Stimulated activated memory B cell treated with anti-CD40 and anti-IgM and Interleukin-4, amounts not matched to agents 10 μg/mL and 1 μg/mL and 100 μg/mL, for 72 hours (primary cell): ENCODE data around the gene NRBF2.
"Not testable (repeated sequence)": the region's sequence is repeated elsewhere in the genome, so short reads cannot be mapped to it uniquely, and the experiment has no call there.

Experiments used
- ATAC-seq: fragments of 150-1000 bp; cut with Tn5 transposase; 2 replicates; pipeline ENCODE4 v1.10.0; 2021
- H3K27ac Mint-ChIP-seq: one replicate; pipeline ENCODE4 v1.8.0; 2022; ENCODE audit warnings: mild to moderate bottlenecking, mixed read lengths
- H3K27me3 Mint-ChIP-seq: one replicate; pipeline ENCODE4 v1.8.0; 2022; ENCODE audit warnings: mixed read lengths
- H3K36me3 Mint-ChIP-seq: one replicate; pipeline ENCODE4 v1.8.0; 2022; ENCODE audit warnings: mixed read lengths
- H3K4me1 Mint-ChIP-seq: one replicate; pipeline ENCODE4 v1.8.0; 2022; ENCODE audit warnings: mixed read lengths
- H3K4me3 Mint-ChIP-seq: one replicate; pipeline ENCODE4 v1.8.0; 2022; ENCODE audit warnings: mild to moderate bottlenecking, moderate library complexity, mixed read lengths
- H3K9me3 Mint-ChIP-seq: one replicate; pipeline ENCODE4 v1.8.0; 2022; ENCODE audit warnings: mixed read lengths

Gene NRBF2

DNA sequence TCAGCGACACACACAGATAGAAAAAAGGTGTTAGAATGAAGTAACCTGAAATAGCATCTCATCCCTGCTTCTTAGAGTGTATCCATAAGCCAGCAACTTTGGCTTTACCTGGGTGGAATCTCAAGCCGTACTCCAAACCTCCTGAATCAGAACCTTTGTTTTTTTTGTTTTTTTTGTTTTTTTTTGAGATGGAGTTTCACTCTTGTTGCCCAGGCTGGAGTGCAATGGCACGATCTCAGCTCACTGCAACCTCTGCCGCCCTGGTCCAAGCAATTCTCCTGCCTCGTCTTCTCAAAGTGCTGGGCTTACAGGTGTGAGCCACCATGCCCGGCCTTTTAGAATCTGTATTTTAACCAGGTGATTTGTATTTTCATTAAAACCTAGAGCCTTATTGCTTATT, 9.0 kb downstream of the NRBF2 start:
- peaks cover 59% of the 10 kb centered on the region for H3K4me1 Mint-ChIP-seq
- H3K27me3 Mint-ChIP-seq = no peaks in the 10 kb centered on the region
- no peak overlapping the region for H3K27ac Mint-ChIP-seq
- peaks cover 32% of the 10 kb centered on the region for H3K36me3 Mint-ChIP-seq
- no peaks in the 10 kb centered on the region for H3K9me3 Mint-ChIP-seq
- ATAC-seq = no peak
- no peak overlapping the region for H3K4me3 Mint-ChIP-seq

DNA sequence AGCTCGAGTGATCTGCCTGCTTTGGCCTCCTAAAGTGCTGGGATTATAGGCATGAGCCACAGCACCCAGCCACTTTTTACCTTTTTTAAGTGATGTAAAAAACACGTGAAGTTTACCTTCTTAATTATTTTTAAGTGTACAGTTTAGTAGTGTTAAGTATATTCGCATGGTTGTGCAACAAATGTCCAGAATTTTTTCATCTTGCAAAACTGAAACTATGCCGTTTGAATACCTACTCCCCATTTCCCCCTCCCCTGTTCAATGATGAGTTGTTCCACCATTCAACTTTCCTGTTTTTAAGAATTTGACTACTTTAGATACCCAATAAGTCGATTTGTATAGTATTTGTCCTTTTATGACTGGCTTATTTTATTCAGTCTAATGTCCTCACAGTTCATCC, 10.9 kb downstream of the NRBF2 start:
- Mint-ChIP-seq H3K4me1 (peaks cover 51% of the 10 kb centered on the region), H3K36me3 (peaks cover 27% of the 10 kb centered on the region), H3K27ac (peak overlapping the region; percentile 69), H3K4me3 (no peak overlapping the region), H3K27me3 (no peaks in the 10 kb centered on the region), H3K9me3 (no peaks in the 10 kb centered on the region)
- ATAC-seq = no peak

DNA sequence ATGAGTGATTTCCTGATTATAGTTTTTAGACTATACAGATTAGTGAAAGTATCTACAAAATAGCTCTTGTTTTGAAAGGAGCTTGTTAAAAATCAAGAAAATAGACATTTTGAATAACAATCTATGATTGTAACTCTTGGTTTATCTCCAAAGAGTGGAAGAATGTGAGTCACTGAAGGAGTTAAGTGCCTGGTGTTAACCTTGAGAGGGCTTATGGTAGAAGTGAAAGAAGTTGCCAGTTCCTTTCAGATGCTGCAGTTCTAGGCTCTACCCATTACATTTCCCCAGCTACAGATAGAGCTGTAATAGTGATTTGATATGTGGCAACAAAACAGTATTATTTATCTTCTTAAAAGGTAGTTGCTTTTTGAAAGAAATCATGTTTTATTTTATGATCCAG, 12.7 kb downstream of the NRBF2 start:
- ATAC-seq = no peak
- Mint-ChIP-seq H3K27me3 (no peaks in the 10 kb centered on the region), H3K36me3 (peaks cover 37% of the 10 kb centered on the region), H3K9me3 (no peaks in the 10 kb centered on the region), H3K4me3 (no peak overlapping the region), H3K4me1 (peaks cover 45% of the 10 kb centered on the region), H3K27ac (no peak overlapping the region)

DNA sequence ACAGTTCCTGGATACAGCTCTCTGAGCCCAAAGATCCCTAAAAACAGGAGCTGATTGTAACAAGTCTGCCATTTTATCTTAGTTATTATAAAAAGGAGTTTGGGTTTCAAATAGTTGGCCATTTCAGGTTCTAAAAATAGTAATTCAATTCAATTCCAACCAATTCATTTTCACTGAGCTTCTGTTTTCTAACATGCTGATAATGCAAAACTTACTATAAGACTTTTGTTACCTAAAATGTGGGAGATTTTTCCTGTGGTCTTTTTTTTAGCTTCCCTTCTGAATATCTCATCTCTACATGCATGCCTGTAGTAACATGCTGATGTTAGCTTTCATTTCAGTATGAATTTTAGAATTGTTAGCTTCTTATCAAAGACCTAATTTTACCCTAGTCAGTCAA, 13.4 kb downstream of the NRBF2 start:
- Mint-ChIP-seq H3K27ac (no peak overlapping the region), H3K27me3 (no peaks in the 10 kb centered on the region), H3K4me3 (no peak overlapping the region), H3K4me1 (peaks cover 49% of the 10 kb centered on the region), H3K36me3 (peaks cover 37% of the 10 kb centered on the region), H3K9me3 (no peaks in the 10 kb centered on the region)
- no peak for ATAC-seq

DNA sequence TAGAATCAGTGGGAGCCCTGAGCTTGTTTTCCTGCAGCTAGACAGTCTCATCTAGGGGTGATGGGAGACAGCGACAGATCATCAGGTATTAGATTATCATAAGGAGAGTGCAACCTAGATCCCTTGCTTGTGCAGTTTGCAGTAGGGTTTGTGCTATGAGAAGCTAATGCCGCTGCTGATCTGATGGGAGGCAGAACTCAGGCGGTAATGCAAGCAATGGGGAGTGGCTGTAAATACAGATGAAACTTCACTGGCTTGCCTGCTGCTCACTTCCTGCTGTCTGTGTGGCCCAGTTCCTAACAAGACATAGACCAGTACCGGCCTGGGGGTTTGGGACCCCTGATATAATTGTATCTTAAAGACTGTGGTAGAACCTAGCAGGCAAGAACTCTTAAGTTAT, 17.6 kb downstream of the NRBF2 start:
- Mint-ChIP-seq H3K4me3 (no peak overlapping the region), H3K27me3 (no peaks in the 10 kb centered on the region), H3K27ac (no peak overlapping the region), H3K4me1 (peaks cover 33% of the 10 kb centered on the region), H3K36me3 (peaks cover 51% of the 10 kb centered on the region), H3K9me3 (no peaks in the 10 kb centered on the region)
- ATAC-seq = no peak

DNA sequence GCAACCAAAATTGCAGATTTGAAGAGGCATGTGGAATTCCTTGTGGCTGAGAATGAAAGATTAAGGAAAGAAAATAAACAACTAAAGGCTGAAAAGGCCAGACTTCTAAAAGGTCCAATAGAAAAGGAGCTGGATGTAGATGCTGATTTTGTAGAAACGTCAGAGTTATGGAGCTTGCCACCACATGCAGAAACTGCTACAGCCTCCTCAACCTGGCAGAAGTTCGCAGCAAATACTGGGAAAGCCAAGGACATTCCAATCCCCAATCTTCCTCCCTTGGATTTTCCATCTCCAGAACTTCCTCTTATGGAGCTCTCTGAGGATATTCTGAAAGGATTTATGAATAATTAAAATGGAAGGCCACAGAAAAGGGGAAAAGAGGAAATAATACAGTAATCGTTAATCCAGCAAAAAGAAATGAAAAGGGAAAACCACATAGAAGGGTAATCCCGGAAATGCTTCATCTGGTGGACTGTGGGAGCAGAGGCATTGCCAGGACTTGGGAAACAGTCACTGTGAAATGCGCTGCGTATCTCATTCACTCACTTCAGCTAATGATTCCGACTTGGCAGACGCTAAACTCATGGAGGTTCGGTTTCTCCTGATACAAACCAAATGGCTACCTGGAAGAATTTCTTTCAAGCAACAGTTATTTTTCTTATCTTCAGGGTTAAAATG, 20.9 kb downstream of the NRBF2 start:
- peaks cover 38% of the 10 kb centered on the region for H3K36me3 Mint-ChIP-seq
- not testable (repeated sequence) for H3K4me3 Mint-ChIP-seq
- H3K4me1 Mint-ChIP-seq = peaks cover 28% of the 10 kb centered on the region

DNA sequence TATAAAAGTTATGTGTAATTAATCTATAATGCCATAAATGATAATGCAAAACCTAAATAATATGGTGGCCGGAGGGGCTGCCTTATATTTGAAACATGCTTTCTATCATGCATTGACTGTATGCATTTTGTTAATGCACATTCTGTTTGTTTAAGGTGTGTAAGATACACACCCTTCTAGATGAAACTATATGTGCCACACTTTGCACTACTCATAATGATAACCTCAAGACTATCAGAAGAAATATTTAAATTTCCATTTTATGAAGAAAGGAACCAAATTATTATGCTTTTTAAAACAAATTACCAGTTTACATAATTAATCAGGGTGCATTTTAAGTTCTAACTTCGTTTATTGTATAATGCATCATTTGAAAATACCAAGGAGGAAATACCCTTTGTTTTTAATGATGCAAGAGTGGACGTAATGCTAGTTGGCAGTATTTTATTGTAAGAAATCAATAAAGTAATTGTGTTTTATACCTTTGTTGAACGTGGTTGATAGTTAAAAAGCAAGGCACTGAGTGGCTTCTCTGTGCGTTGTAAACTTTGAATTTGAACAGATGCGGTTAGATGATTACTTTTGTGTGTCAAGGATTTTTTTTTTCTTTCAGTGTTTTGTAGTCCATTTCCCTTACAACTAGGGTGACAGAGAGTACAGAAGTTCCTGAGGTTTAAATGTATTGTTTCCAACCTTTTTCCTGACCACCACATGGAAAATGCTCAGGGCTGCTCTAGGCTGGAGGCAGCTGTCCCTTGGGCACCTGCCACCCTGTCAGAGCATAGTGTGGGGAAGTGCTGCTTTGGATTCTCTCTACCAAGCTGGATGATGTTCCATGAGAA, 21.6 kb downstream of the NRBF2 start:
- Mint-ChIP-seq H3K27me3 (no peaks in the 10 kb centered on the region), H3K4me1 (peaks cover 28% of the 10 kb centered on the region), H3K4me3 (no peak overlapping the region), H3K36me3 (peaks cover 30% of the 10 kb centered on the region), H3K9me3 (no peaks in the 10 kb centered on the region), H3K27ac (peak overlapping the region; percentile 18)
- ATAC-seq = no peak

More for the DNA sequence above, 20.9 kb downstream of the NRBF2 start:
- not testable (repeated sequence) for ATAC-seq, H3K27ac Mint-ChIP-seq, H3K27me3 Mint-ChIP-seq, H3K9me3 Mint-ChIP-seq

DNA sequence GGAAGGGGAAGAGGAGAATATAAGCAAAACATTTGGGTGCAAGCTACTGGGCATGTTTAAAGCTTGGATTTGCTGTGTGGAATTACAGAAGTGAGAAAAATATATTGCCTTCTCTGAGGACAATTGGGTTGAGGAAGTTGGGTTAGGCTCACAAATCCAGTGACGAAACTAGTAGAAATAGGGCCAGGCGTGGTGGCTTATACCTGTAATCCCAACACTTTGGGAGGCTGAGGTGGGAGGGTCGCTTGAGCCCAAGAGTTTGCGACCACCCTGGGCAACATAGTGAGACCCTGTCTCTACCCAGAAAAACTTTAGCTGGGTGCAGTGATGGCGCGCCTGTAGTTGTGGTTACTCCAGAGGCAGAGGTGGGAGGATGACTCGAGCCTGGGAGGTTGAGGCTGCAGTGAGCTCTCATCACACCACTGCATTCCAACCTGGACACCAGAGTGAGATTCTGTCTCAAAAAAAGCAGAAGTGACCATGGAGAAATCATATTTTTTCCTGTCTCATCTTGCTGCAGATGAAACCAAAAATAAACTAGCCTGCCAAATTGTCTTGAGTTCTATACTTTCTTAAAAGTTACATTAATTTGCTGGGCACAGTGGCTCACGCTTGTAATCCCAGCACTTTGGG, 22.4 kb downstream of the NRBF2 start:
- peak overlapping the region; percentile 18 for H3K27ac Mint-ChIP-seq
- H3K27me3 Mint-ChIP-seq = no peaks in the 10 kb centered on the region
- H3K9me3 Mint-ChIP-seq = no peaks in the 10 kb centered on the region
- H3K4me3 Mint-ChIP-seq = no peak overlapping the region
- H3K36me3 Mint-ChIP-seq = peaks cover 25% of the 10 kb centered on the region
- ATAC-seq = no peak
- H3K4me1 Mint-ChIP-seq = peaks cover 28% of the 10 kb centered on the region

DNA sequence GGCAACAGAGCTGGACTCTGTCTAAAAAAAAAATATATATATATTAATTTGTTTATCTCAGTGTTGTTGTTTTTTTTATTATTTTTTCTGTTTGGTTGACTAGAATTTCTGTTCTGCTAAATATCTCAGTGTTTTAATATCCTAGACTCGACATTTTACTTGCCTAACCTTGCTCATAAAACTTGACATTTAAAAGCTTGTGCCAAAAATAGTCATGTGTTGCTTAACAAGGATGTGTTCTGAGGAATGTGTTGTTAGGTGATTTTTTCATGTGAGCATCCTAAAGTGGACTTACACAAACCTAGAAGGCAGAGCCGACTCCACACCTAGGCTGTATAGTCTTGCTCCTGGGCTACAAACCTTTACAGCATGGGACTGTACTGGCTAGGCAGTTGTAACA, 23.1 kb downstream of the NRBF2 start:
- Mint-ChIP-seq H3K4me1 (peaks cover 22% of the 10 kb centered on the region), H3K4me3 (no peak overlapping the region), H3K36me3 (peaks cover 25% of the 10 kb centered on the region), H3K27ac (no peak overlapping the region), H3K27me3 (no peaks in the 10 kb centered on the region), H3K9me3 (no peaks in the 10 kb centered on the region)
- no peak for ATAC-seq

DNA sequence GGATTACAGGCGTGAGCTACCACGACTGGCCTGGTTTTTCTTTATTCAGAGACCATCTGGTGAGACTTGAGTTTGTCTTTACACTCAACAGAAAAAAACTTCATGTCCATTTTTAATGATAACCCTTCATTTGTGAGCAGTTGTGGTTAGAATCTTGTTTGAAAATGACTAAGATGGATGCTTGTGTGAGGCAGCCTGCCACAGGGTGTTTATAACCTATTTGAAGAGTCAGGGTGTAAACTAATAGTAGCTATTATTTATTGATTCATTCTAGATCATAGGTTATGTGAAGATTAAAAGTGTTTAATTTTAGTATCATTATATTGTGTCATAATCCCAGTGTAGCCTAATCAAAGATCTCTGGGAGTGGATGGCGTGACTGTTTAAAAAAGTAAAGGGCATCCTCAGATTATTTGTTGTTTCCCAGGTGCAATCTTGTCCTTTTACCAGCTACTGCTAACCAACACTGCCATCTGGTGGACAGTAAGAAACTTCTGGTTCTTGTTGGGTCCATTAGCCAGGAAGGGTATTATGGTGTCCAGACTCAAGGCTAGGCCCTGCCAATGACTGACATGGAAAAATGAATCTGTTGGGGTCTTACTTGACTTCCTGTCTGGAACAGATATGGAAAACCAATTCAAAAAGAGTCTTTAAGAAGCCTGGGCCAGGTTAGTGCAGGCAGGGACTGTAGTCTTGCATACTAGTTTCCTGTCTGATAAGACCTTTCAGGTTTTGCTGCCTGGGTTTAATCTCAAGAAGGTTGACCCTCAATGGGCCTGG, 24.9 kb downstream of the NRBF2 start:
- Mint-ChIP-seq H3K27me3 (no peaks in the 10 kb centered on the region), H3K27ac (no peak overlapping the region), H3K9me3 (no peaks in the 10 kb centered on the region), H3K36me3 (peaks cover 22% of the 10 kb centered on the region), H3K4me3 (no peak overlapping the region), H3K4me1 (peaks cover 21% of the 10 kb centered on the region)
- ATAC-seq = peak; percentile 64

DNA sequence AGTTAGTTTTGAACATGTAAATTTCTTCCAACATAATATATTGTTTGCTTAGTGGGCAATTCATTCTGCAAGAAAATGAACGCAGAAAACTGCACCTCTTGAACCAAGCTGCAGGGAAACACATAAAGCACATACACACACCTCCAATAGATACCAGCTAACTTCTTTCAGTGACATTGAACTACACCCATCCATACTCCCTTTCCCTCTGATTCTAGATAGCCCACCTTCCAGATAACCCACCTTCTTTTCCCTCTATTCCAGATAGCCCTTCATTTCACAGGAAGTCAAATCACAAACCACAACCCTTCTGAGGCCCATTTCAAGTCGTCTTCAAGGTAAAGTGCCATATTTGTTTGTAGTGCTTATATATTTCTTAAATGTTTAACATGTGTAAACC, 28.5 kb downstream of the NRBF2 start:
- ATAC-seq = no peak

DNA sequence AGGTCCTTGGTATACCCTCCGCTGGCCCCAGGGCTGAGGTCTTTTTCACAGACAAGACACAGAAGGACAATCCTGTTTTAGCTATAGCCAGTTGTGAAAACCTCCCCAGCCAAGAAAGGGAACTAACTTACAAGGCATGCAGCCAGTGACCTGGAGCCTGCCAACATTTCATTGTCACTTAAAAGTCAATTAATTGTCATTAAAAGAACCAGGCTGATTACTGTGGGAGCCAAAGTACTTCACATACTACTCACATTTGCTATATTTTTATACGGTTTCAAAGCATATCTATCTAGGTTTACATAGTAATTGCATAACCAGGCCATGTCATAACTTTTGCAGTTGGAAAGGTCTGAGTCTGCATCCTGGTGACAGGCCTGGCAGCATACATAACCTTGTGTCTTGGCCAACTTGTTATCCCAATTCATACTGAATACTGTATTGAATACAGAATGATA, 31.1 kb downstream of the NRBF2 start:
- no peaks in the 10 kb centered on the region for H3K27me3 Mint-ChIP-seq
- no peaks in the 10 kb centered on the region for H3K9me3 Mint-ChIP-seq
- H3K4me3 Mint-ChIP-seq = no peak overlapping the region
- no peak overlapping the region for H3K27ac Mint-ChIP-seq
- no peaks in the 10 kb centered on the region for H3K4me1 Mint-ChIP-seq
- ATAC-seq = no peak
- H3K36me3 Mint-ChIP-seq = peaks cover 11% of the 10 kb centered on the region

More for the DNA sequence above, 28.5 kb downstream of the NRBF2 start:
- no peak overlapping the region for H3K4me3 Mint-ChIP-seq
- H3K36me3 Mint-ChIP-seq = peaks cover 4% of the 10 kb centered on the region
- peaks cover 15% of the 10 kb centered on the region for H3K4me1 Mint-ChIP-seq
- H3K27me3 Mint-ChIP-seq = no peaks in the 10 kb centered on the region
- H3K27ac Mint-ChIP-seq = no peak overlapping the region
- no peaks in the 10 kb centered on the region for H3K9me3 Mint-ChIP-seq

DNA sequence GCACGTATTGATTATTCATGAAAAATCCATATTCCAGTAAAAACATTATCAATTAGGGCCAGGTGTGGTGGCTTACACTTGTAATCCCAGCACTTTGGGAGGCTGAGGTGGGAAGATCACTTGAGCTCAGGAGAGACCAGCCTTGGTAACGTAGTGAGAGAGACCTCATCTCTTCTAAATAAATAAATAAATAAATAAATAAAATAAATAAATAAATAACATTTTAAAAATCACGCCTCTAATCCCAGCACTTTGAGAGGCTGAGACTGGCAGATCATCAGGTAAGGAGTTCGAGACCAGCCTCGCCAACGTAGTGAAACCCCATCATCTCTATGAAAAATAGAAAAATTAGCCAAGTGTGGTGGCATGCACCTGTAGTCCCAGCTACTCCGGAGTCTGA, 32.1 kb downstream of the NRBF2 start:
- Mint-ChIP-seq H3K4me1 (no peaks in the 10 kb centered on the region), H3K27ac (no peak overlapping the region), H3K36me3 (peaks cover 20% of the 10 kb centered on the region)

DNA sequence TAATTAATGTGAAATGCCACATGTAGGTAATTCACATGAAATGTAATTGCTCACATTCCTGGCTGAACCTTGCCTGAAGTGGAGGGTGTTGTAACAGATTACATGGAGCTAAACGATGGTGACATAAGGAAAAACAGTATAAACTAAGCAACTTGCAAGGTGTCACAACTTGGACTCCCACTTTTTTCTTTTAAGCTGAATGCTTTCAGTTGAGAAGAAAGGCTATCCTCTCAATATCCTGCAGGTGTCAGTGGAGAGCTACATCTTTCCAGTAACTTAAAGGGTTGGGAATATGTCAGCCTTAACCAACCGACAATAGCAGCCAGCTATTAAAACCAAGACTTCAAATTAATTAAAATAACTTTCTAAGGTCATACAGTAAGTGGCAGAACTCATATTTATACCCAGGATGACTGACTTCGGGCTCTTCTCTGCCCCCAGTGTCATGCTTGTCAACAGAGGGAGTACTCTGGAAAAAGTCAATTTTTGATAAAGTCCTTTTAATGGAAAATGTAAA, 33.7 kb downstream of the NRBF2 start:
- H3K4me3 Mint-ChIP-seq = no peak overlapping the region
- ATAC-seq = peak; percentile 59
- no peaks in the 10 kb centered on the region for H3K4me1 Mint-ChIP-seq
- H3K9me3 Mint-ChIP-seq = no peaks in the 10 kb centered on the region
- H3K27ac Mint-ChIP-seq = no peak overlapping the region
- peaks cover 30% of the 10 kb centered on the region for H3K36me3 Mint-ChIP-seq
- H3K27me3 Mint-ChIP-seq = no peaks in the 10 kb centered on the region

More for the DNA sequence above, 32.1 kb downstream of the NRBF2 start:
- Mint-ChIP-seq H3K4me3 (no peak overlapping the region), H3K9me3 (no peaks in the 10 kb centered on the region), H3K27me3 (no peaks in the 10 kb centered on the region)
- ATAC-seq = no peak
